Non-pigmented ciliary epithelial cell (primary cell): ENCODE data around the gene PAX5.

Source experiments
- DNase-seq: peaks from one replicate; pipeline ENCODE4 v3.0.0-alpha.2; 2010; ENCODE audit warnings: low read depth

Gene PAX5

DNA sequence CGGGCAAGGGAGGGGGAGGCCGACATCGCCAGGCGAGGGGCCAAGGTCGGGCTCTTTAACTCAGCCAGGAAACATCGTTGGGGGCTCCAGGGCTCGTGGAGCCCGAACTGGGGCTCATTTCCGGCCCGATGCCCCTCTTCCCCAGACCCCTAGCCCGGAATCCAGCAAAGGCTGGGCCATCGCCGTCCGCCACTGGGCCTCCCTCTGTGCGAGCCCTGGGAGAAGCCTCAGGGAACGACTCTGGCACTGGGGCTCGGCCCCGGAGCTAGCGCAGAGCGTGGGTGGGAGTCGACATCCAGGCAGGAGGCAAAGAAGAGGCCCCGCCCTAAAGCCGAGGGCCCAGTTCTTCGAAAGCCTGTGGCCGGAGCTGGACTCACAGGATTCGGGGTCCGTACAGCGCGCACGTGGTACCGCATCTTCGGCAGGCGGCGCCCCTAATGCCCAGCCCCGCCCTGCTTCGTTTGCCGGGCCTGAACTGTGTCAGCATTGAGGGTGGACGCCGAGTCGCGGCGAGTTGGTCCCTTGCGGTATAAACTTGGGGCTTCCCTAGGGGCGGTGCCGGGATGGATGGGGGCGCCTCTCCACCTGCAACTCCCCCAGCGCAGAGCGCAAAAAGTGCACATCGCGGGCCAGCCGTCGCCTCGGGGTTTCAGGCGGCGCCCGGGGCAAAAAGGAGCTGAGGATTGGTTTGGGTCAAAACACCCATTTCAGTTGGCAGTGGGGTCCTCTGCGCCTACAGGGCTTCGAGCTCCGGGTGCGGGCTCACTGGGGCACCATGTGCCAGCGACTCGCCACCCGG is 3.6 kb upstream of the PAX5 start:
- DNase-seq, result no peak

DNA sequence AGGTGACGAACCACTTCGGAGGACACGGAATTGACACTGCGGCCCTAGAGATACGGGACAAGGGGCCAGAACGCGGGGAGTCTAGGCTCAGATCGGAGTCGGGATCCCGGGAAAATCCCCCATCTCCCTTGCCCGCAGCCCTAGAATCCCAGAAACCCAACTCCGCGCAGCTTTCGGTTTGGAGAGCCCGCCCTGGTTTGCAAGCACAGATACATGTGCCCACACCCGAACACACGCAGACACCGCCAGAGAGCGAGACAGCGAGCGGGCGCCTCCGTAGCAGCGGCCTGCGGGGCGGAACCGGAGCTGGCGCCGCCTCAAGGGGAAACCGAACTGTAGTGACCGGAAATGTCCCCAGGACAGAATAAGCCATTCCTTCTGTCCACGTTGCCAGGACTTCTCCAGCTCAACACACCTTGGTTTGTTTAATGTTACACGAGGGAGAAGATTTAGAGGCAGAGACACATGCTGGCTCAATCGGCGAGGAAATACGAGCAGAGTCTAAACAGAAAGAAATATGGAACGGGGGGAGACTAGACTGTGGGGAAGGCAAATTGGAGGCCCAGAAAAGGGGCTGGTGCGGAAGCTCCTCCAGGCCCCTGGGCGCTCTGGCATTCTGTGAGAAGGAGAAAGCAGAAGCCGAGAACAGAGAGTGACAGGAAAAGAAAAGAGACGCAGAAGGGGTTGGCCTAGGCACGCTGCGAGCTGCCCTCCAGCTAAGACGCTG is 2.9 kb upstream of the PAX5 start:
- no peak for DNase-seq

- DNase-seq, result no peak
These were observed 2.3 kb upstream of the PAX5 start for GRCh38 chr9:37036371-37036775.

DNA sequence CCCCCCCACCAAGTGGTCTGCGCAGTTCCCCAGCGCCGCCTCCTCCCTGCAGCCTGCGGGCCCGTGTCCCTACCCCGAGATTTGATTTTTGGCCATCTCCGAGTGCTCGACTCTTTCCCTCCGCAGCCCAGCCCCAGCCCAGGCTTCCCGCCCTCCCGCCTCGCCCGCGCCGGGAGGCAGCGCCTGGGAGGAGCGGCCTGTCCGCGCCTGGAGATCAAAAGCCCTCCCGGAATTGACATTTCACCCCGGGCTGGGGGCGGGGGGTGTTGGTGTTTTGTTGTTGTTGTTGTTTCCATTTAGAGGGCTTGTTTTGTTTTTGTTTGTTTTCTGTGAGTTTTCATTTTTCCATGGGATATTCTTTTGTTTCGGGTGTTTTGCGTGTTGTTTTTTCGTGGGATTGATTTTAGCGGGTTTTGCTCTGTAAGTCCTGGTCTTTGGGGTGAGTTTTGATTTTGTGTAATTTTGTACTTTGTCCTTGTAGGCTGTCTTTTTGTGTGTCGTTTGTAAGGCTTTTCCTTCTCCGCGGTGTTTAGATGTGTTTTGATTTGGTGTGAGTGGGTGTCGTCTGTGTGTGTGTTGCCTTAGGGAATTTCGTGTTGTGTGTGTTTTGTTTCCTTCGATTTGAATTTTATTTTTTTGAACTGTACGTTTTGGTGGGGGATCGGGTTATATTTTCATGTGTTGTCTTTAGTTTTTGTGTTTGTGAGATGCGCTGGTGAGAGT is 1.7 kb upstream of the PAX5 start:
- DNase-seq, result no peak

- no peak for DNase-seq
These were observed 1.0 kb upstream of the PAX5 start for GRCh38 chr9:37034938-37035647.

- no peak for DNase-seq
These were observed 353 bp upstream of the PAX5 start for GRCh38 chr9:37034305-37034937.

GRCh38 chr9:37033141-37033540 is 927 bp downstream of the PAX5 start:
- DNase-seq, result no peak

- DNase-seq, result no peak
These were observed 1.4 kb downstream of the PAX5 start for GRCh38 chr9:37032713-37033112.

- no peak for DNase-seq
These were observed 2.2 kb downstream of the PAX5 start for GRCh38 chr9:37031902-37032301.

GRCh38 chr9:37031081-37031480 is 3.0 kb downstream of the PAX5 start:
- DNase-seq, result no peak

DNA sequence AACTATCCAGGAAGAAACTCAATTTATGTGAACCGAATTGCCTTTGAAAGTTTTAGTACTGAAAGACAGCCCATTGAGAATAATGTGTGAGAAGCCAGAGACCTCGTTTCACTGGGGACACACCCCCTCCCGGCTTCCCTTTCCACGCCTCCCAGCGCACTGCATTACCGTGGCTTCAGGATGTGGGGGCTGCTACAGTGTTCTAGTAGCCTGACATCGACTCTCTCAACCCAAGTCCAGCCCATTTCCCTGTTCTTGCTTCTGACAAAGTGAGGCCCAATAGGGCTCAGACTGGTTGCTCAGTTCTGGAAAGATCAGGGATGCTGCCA is 3.5 kb downstream of the PAX5 start:
- no peak for DNase-seq

DNA sequence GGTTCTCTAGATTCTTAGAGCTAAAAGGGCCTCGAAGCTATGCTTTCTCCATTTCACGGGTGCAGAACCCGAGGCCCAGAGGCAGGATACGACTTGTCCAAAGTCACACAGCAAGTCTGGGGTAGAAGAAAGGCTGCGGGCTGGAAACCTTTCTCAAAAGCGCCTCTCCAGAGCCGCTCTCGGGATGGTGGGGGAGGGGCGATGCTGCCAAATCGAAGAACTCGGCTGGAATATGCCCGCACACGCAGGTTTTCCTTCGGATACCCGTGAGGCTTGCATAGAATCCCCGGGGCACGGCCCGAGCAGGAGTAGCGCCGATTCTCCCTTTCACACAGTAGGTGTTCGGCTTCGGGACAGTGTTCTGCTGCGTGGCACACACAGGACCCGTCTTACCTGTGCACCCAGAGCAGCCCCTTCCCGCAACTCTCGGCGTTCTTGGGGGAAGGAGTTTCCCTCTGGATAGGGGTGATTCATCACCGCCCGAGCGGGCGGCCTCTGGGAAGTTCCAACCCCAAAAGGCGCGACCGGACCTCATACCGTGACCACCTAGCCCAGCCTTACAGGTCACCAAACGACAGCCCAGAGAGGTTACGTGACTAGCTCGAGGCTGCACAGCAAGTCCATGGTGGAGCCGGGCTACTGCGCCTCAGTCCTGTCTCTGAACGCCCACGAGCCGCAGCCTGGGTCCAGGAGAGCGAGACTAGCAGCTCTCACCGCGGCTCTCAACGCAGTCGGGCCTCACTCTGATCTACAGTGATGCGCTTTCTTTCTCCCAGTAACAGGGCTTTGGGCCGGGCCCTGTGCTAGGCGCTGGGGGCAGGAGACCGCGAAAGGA is 4.1 kb downstream of the PAX5 start:
- DNase-seq, result no peak

- DNase-seq, result no peak
These were observed 4.7 kb downstream of the PAX5 start for GRCh38 chr9:37029304-37029775.

DNA sequence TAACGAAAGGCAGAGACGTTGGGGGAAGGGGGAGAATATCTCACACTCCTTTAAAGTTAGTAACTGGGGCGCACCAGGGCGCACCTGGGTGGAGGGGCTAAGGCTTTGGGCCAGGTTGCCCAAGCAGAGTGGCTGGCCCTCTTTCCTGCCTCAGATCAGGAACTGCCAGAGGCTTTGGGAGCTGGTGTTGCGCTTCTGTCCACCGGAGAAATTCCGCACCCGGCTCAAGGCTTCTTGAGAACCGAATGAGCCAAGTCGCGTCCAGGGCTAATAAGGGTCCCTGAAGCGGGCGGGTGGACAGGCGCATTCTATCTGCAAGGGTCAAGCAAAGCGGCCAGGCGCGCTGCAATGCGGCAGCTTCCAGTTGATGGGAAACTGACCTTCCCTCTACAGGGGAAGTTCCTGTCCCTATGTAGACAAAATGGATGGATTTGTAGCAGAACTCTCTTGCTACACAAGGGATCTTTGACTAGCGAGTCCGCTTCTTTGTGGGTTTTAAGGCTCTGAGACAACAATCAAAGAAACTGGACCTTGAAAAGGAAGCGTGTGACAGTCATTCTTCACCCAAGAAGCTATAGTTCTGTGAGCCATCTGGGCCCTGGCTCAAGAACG is 5.5 kb downstream of the PAX5 start:
- DNase-seq, result no peak

- peak; percentile 46 for DNase-seq
These were observed 6.3 kb downstream of the PAX5 start for GRCh38 chr9:37027582-37028419.

DNA sequence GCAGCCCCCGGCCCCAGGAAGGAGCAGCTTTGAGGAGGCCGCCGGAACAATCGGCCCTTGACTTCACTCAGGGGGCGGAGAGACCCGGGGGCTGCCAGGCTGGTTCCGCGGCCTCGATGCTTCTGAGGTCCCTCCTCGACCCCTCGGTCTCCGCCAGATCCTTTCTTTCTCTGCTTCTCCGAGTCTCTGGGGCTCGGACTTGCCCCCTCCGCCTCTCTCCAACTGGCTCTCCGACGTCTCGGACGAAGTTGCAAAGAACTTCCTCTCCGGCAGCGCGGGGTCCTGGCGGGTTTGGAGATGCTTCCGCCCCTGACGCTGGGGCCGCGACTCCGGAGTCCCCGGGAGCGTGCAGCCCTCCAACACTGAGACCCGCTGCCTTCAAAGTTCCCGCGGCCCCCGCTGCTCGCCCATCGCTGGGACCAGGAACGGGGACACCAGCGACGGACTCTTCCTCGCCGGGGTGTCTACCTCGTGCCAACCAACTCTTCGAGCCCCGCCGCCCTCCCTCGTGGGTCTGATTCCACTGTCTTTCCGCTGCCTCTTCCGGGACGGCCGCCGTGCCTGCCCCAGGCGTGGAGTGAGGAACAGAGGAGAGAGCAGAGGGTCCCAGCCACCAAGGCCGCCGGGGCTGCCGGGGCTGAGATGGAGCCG is 7.0 kb downstream of the PAX5 start:
- DNase-seq, result no peak

- no peak for DNase-seq
These were observed 7.7 kb downstream of the PAX5 start for GRCh38 chr9:37026113-37026930.

GRCh38 chr9:37025823-37026112 is 8.3 kb downstream of the PAX5 start:
- DNase-seq, result no peak
